ENCODE data around the gene SEMA3D. TPM values are rescaled to one million over a fixed set of nuclear protein-coding genes. Genes with fewer than 3 reads are reported as not detected.

Gene SEMA3D
- total and polyA plus RNA-seq, 2 of the 13 experiments (the other 11 are each of a cell fraction or from before 2014, with no cell fraction given), result 0.07 TPM; not detected in 1

GRCh38 chr7:85162721-85163120 lies 24.1 kb downstream of the SEMA3D start:
- TF ChIP-seq LRRFIP1 (CRISPR knock-in tag; conservative IDR thresholded peaks at IDR 0.05), result no peak
- no peak for TF ChIP-seq TP53 (CRISPR knock-in tag; conservative IDR thresholded peaks at IDR 0.05)
- TF ChIP-seq ATF4 (CRISPR knock-in tag; IDR thresholded peaks at IDR 0.05), result no peak
- TF ChIP-seq NR2F1 (CRISPR knock-in tag; IDR thresholded peaks at IDR 0.05), result no peak
- TF ChIP-seq BHLHE40 (IDR thresholded peaks at IDR 0.05; ENCODE audit: low read length), result no peak
- no peak for TF ChIP-seq ZNF615 (CRISPR knock-in tag; IDR thresholded peaks at IDR 0.05; ENCODE audit: borderline replicate concordance)
- TF ChIP-seq BORCS8-MEF2B (CRISPR knock-in tag; IDR thresholded peaks at IDR 0.05), result no peak
- no peak for TF ChIP-seq FOXK2 (IDR thresholded peaks at IDR 0.05)
- no peaks in the 10 kb centered on the region for H3K9me3 ChIP-seq (ENCODE audit: low read length)
- H2AFZ ChIP-seq (ENCODE audit: low read length), result no peak overlapping the region
- BruUV-seq (replicated peaks), result no TSS peak
- in situ Hi-C loops (cut with HindIII; ENCODE audit: extremely low pct_ligation_motif_present, low pct_unique_long_range_greater_than_20kb), result no loop called here
- no peak overlapping the region for H3K27ac ChIP-seq (ENCODE audit: extremely low read length, insufficient read depth, low read length)
- no peaks in the 10 kb centered on the region for H3K36me3 ChIP-seq (replicated peaks in 1 of 2; ENCODE audit: control insufficient read depth in 1 of 2, insufficient read depth in 2 of 2, low read length in 2 of 2)
- H3K4me1 ChIP-seq (ENCODE audit: insufficient read depth, low read length), result no peaks in the 10 kb centered on the region
- intact Hi-C loops (cut with micrococcal nuclease; ENCODE audit: unreplicated experiment), result no loop called here
- DNase-seq (ENCODE audit: low spot score), result no peak
- CTCF ChIA-PET (ENCODE audit: low intra/inter-chr PET ratio, low total read pairs), result no interaction called here
- FAIRE-seq, result no peak
- no peaks in the 10 kb centered on the region for H3K27me3 ChIP-seq (ENCODE audit: control insufficient read depth in 1 of 2, insufficient read depth in 2 of 2, low read length in 2 of 2)
- no peak for ATAC-seq
- 0% methylated on average over 4 of the region's 4 CpGs for WGBS (ENCODE audit: low lambda C conversion rate)
- no peaks in the 10 kb centered on the region for H3K79me2 ChIP-seq (ENCODE audit: insufficient read depth, low read length)
- H3K9ac ChIP-seq (ENCODE audit: insufficient read depth, low read depth, low read length), result no peak overlapping the region
- no peak overlapping the region for H3K4me2 ChIP-seq (ENCODE audit: low read depth, low read length)
- H4K20me1 ChIP-seq (ENCODE audit: insufficient read depth, low read length), result no peaks in the 10 kb centered on the region
- POLR2A ChIA-PET, result no interaction called here
- no peak overlapping the region for H3K4me3 ChIP-seq (replicated peaks in 1 of 3; ENCODE audit: insufficient read depth in 1 of 3, low read depth in 2 of 3, low read length in 3 of 3)
